Measurements from ENCODE around the gene ZDHHC14. TPM values are rescaled to one million over a fixed set of nuclear protein-coding genes. Genes with fewer than 3 reads are reported as not detected.

ZDHHC14 gene
- polyA plus RNA-seq, 2 of the 4 experiments (the other 2 are of a cell fraction): 2.2 to 2.8 TPM

DNA sequence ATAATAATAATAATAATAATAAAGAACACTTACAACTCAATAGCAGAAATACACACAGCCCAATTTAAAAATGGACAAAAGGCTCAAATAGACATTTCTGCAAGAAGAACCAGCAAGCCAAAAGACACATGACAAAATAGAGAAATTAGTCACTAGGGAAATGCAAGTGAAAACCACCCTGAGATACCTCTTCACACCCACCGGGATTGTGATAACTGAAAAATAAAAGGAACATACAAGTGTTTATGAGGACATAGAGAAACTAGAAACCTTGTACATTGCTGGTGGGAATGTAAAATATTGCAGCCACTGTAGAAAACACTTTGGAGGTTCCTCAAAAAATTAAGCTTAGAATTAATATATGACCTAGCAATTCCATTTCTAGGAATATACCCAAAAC is 59.2 kb downstream of the ZDHHC14 start:
- CTCF ChIA-PET: no interaction called here

More for the DNA sequence above, 59.2 kb downstream of the ZDHHC14 start:
- no peaks in the 10 kb centered on the region for H3K9me3 ChIP-seq
- FAIRE-seq: no peak
- H3K27ac ChIP-seq: no peak overlapping the region
- TF ChIP-seq KDM5A (IDR thresholded peaks at IDR 0.05) (no peak), EHMT2 (IDR thresholded peaks at IDR 0.05; ENCODE audit: low read depth) (no peak), TP53 (CRISPR knock-in tag; IDR thresholded peaks at IDR 0.05) (no peak), RFX5 (IDR thresholded peaks at IDR 0.05) (no peak), ESRRA (IDR thresholded peaks at IDR 0.05; ENCODE audit: borderline replicate concordance, low read length) (no peak), BHLHE40 (IDR thresholded peaks at IDR 0.05; ENCODE audit: low read depth, low read length) (no peak), POLR2A (IDR thresholded peaks at IDR 0.05; ENCODE audit: low read length) (no peak), GATA3 (IDR thresholded peaks at IDR 0.05; ENCODE audit: borderline replicate concordance) (no peak), NPAS2 (CRISPR knock-in tag; IDR thresholded peaks at IDR 0.05; ENCODE audit: borderline replicate concordance) (no peak), SMC3 (IDR thresholded peaks at IDR 0.05) (no peak), POLR2AphosphoS2 (conservative IDR thresholded peaks at IDR 0.05; ENCODE audit: low read length) (no peak), SREBF2 (IDR thresholded peaks at IDR 0.05) (no peak), CBX2 (IDR thresholded peaks at IDR 0.05; ENCODE audit: borderline replicate concordance, low read depth) (no peak)
- TF ChIP-seq, protein P1, sequence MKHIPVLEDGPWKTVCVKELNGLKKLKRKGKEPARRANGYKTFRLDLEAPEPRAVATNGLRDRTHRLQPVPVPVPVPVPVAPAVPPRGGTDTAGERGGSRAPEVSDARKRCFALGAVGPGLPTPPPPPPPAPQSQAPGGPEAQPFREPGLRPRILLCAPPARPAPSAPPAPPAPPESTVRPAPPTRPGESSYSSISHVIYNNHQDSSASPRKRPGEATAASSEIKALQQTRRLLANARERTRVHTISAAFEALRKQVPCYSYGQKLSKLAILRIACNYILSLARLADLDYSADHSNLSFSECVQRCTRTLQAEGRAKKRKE (CRISPR knock-in tag; IDR thresholded peaks at IDR 0.05; ENCODE audit: low read depth): no peak
- TF ChIP-seq, protein P2, sequence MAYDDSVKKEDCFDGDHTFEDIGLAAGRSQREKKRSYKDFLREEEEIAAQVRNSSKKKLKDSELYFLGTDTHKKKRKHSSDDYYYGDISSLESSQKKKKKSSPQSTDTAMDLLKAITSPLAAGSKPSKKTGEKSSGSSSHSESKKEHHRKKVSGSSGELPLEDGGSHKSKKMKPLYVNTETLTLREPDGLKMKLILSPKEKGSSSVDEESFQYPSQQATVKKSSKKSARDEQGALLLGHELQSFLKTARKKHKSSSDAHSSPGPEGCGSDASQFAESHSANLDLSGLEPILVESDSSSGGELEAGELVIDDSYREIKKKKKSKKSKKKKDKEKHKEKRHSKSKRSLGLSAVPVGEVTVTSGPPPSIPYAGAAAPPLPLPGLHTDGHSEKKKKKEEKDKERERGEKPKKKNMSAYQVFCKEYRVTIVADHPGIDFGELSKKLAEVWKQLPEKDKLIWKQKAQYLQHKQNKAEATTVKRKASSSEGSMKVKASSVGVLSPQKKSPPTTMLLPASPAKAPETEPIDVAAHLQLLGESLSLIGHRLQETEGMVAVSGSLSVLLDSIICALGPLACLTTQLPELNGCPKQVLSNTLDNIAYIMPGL (CRISPR knock-in tag; IDR thresholded peaks at IDR 0.05; ENCODE audit: borderline replicate concordance): no peak
- TF ChIP-seq, protein P3, sequence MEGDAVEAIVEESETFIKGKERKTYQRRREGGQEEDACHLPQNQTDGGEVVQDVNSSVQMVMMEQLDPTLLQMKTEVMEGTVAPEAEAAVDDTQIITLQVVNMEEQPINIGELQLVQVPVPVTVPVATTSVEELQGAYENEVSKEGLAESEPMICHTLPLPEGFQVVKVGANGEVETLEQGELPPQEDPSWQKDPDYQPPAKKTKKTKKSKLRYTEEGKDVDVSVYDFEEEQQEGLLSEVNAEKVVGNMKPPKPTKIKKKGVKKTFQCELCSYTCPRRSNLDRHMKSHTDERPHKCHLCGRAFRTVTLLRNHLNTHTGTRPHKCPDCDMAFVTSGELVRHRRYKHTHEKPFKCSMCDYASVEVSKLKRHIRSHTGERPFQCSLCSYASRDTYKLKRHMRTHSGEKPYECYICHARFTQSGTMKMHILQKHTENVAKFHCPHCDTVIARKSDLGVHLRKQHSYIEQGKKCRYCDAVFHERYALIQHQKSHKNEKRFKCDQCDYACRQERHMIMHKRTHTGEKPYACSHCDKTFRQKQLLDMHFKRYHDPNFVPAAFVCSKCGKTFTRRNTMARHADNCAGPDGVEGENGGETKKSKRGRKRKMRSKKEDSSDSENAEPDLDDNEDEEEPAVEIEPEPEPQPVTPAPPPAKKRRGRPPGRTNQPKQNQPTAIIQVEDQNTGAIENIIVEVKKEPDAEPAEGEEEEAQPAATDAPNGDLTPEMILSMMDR (IDR thresholded peaks at IDR 0.05): no peak
- TF ChIP-seq, protein P4, sequence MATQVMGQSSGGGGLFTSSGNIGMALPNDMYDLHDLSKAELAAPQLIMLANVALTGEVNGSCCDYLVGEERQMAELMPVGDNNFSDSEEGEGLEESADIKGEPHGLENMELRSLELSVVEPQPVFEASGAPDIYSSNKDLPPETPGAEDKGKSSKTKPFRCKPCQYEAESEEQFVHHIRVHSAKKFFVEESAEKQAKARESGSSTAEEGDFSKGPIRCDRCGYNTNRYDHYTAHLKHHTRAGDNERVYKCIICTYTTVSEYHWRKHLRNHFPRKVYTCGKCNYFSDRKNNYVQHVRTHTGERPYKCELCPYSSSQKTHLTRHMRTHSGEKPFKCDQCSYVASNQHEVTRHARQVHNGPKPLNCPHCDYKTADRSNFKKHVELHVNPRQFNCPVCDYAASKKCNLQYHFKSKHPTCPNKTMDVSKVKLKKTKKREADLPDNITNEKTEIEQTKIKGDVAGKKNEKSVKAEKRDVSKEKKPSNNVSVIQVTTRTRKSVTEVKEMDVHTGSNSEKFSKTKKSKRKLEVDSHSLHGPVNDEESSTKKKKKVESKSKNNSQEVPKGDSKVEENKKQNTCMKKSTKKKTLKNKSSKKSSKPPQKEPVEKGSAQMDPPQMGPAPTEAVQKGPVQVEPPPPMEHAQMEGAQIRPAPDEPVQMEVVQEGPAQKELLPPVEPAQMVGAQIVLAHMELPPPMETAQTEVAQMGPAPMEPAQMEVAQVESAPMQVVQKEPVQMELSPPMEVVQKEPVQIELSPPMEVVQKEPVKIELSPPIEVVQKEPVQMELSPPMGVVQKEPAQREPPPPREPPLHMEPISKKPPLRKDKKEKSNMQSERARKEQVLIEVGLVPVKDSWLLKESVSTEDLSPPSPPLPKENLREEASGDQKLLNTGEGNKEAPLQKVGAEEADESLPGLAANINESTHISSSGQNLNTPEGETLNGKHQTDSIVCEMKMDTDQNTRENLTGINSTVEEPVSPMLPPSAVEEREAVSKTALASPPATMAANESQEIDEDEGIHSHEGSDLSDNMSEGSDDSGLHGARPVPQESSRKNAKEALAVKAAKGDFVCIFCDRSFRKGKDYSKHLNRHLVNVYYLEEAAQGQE (IDR thresholded peaks at IDR 0.05): no peak
- TF ChIP-seq, protein P5, sequence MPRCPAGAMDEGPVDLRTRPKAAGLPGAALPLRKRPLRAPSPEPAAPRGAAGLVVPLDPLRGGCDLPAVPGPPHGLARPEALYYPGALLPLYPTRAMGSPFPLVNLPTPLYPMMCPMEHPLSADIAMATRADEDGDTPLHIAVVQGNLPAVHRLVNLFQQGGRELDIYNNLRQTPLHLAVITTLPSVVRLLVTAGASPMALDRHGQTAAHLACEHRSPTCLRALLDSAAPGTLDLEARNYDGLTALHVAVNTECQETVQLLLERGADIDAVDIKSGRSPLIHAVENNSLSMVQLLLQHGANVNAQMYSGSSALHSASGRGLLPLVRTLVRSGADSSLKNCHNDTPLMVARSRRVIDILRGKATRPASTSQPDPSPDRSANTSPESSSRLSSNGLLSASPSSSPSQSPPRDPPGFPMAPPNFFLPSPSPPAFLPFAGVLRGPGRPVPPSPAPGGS (IDR thresholded peaks at IDR 0.05): no peak
- TF ChIP-seq, protein P6, sequence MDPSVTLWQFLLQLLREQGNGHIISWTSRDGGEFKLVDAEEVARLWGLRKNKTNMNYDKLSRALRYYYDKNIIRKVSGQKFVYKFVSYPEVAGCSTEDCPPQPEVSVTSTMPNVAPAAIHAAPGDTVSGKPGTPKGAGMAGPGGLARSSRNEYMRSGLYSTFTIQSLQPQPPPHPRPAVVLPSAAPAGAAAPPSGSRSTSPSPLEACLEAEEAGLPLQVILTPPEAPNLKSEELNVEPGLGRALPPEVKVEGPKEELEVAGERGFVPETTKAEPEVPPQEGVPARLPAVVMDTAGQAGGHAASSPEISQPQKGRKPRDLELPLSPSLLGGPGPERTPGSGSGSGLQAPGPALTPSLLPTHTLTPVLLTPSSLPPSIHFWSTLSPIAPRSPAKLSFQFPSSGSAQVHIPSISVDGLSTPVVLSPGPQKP (IDR thresholded peaks at IDR 0.05; ENCODE audit: low read depth, low read length): no peak
- H3K4me3 ChIP-seq: no peak overlapping the region
- 100% methylated on average over 1 of the region's 1 CpG for WGBS (ENCODE audit: missing lambda C conversion rate)
- POLR2A ChIA-PET: no interaction called here
- no peak for DNase-seq (ENCODE audit: low read depth in 1 of 2, low spot score in 1 of 2)
- ATAC-seq: no peak
- H3K4me1 ChIP-seq: no peaks in the 10 kb centered on the region
- no peak overlapping the region for H3K4me2 ChIP-seq

All from A549 (cell line).